NCI-H1417 (cell line): Measurements from ENCODE around the gene UAP1L1.

ENCODE experiments used
- DNase-seq, 3 experiments: peaks; one replicate each; lab custom pipeline; 2025; lab: John Stamatoyannopoulos, UW

The UAP1L1 gene

GRCh38 chr9:137096785-137097546, 19.6 kb downstream of the UAP1L1 start:
- DNase-seq = no peak

GRCh38 chr9:137097761-137098462, 20.6 kb downstream of the UAP1L1 start:
- DNase-seq = no peak

GRCh38 chr9:137099231-137099630, 21.9 kb downstream of the UAP1L1 start:
- DNase-seq = no peak

GRCh38 chr9:137103206-137103999, 26.1 kb downstream of the UAP1L1 start:
- no peak for DNase-seq

- no peak for DNase-seq
Observed at GRCh38 chr9:137105814-137106661, 28.7 kb downstream of the UAP1L1 start.

GRCh38 chr9:137106662-137107250, 29.4 kb downstream of the UAP1L1 start:
- DNase-seq = no peak

GRCh38 chr9:137107312-137107921, 30.1 kb downstream of the UAP1L1 start:
- no peak for DNase-seq

- DNase-seq = no peak
Observed at GRCh38 chr9:137107982-137108381, 30.7 kb downstream of the UAP1L1 start.

GRCh38 chr9:137108608-137109249, 31.4 kb downstream of the UAP1L1 start:
- no peak for DNase-seq

- DNase-seq = no peak
Observed at GRCh38 chr9:137109250-137110146, 32.2 kb downstream of the UAP1L1 start.

GRCh38 chr9:137110147-137110910, 33.0 kb downstream of the UAP1L1 start:
- no peak for DNase-seq

GRCh38 chr9:137110911-137111787, 33.8 kb downstream of the UAP1L1 start:
- DNase-seq = no peak

GRCh38 chr9:137111788-137112563, 34.7 kb downstream of the UAP1L1 start:
- DNase-seq = no peak

GRCh38 chr9:137112564-137113384, 35.5 kb downstream of the UAP1L1 start:
- DNase-seq = no peak

GRCh38 chr9:137113385-137114159, 36.3 kb downstream of the UAP1L1 start:
- DNase-seq = peak in 1 of 3 experiments; percentile 23
